Adrenal gland (tissue), 5 donors: ENCODE data around the gene ORM2.
"Not testable (repeated sequence)": the region's sequence is repeated elsewhere in the genome, so short reads cannot be mapped to it uniquely, and the experiment has no call there.

Experiments used
- CTCF ChIP-seq, 6 experiments: fragments of 450-650 bp in 4 of 6; fragments of 200-600 bp in 2 of 6; sonication (generic) in 1 of 6; IDR thresholded peaks; 1 replicate in 5 of 6; 2 replicates in 1 of 6; pipeline versions ENCODE4 v1.5.1 to v1.8.0; 2016 to 2021; ENCODE audit warnings: antibody characterized with exemption in 6 of 6, mild to moderate bottlenecking in 2 of 6, moderate library complexity in 1 of 6
- POLR2A ChIP-seq, 2 donors: fragments of 450-650 bp; IDR thresholded peaks; one replicate each; pipeline ENCODE4 v1.6.1; 2017; ENCODE audit warnings: antibody characterized with exemption in 2 of 2, mild to moderate bottlenecking in 2 of 2, moderate library complexity in 1 of 2
- donor health status: DM: no; HTN: no; CAD: no.

- TF ChIP-seq POLR2A, CTCF (IDR thresholded peaks at IDR 0.05): not testable (repeated sequence)
Measured at GRCh38 chr9:114331229-114332195, 1.8 kb downstream of the ORM2 start.
